ENCODE data around the gene ADAM15.

DNA sequence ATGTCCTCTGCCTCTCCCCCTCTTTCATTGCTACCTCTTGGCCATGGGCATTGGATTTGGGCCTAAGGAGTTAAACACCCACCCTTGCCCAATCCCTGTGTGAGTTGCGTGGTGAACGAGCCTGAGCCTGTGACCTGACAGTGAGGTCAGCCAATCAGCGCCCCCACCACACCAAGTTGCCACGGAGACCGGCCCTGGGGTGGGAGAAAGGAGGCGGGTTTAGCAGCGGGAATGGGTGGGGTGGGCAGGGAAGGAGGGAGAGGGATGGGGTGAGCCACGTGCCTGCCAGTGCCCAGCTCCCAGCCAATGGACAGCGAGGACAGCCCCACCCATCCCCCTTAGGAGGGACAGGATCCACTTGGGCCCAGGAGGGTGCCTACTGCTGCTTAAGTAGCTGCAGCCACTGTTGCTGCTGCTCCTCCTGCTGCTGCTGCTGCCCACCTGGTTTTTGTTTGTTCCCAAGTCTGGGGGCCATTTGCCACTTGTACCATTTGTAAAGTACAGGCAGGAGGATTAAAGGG, 39.0 kb upstream of the ADAM15 start:
- no peak for TF ChIP-seq POLR2A (IDR thresholded peaks at IDR 0.05)
- TF ChIP-seq, protein P1, sequence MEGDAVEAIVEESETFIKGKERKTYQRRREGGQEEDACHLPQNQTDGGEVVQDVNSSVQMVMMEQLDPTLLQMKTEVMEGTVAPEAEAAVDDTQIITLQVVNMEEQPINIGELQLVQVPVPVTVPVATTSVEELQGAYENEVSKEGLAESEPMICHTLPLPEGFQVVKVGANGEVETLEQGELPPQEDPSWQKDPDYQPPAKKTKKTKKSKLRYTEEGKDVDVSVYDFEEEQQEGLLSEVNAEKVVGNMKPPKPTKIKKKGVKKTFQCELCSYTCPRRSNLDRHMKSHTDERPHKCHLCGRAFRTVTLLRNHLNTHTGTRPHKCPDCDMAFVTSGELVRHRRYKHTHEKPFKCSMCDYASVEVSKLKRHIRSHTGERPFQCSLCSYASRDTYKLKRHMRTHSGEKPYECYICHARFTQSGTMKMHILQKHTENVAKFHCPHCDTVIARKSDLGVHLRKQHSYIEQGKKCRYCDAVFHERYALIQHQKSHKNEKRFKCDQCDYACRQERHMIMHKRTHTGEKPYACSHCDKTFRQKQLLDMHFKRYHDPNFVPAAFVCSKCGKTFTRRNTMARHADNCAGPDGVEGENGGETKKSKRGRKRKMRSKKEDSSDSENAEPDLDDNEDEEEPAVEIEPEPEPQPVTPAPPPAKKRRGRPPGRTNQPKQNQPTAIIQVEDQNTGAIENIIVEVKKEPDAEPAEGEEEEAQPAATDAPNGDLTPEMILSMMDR (IDR thresholded peaks at IDR 0.05) = no peak

Measured in lower leg skin (tissue), 3 donors.